ENCODE measurements around the gene ARRDC4.

ARRDC4 gene, protein sequence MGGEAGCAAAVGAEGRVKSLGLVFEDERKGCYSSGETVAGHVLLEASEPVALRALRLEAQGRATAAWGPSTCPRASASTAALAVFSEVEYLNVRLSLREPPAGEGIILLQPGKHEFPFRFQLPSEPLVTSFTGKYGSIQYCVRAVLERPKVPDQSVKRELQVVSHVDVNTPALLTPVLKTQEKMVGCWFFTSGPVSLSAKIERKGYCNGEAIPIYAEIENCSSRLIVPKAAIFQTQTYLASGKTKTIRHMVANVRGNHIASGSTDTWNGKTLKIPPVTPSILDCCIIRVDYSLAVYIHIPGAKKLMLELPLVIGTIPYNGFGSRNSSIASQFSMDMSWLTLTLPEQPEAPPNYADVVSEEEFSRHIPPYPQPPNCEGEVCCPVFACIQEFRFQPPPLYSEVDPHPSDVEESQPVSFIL

DNA sequence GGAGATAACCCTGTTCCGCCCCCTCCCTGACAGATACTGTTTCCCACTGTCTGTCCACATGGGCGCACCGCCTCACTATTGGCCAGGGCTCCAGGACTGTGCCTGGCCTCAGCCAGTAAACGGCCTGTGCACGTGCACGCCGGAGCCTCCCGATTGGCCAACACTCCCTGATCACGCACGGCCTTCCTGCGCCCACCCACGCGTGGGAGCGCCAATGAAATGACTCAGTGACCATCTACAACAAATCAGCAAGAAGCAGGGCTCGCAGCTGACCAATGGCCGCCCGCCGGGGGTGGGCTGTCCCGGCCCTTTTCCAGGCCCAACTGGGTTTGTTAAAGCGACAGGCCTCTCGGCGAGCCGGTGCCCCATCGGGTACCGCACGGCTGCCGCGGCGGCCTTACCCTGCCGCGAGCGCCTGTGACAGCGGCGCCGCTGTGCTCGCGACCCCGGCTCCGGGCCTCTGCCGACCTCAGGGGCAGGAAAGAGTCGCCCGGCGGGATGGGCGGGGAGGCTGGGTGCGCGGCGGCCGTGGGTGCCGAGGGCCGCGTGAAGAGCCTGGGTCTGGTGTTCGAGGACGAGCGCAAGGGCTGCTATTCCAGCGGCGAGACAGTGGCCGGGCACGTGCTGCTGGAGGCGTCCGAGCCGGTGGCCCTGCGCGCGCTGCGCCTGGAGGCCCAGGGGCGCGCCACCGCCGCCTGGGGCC is at the start of gene ARRDC4:
ARRDC4 (plus strand) TSS at position 340 of the 703 bp plus-strand sequence; CDS start at position 499, 159 bp downstream.
- DNase-seq (ENCODE audit: low spot score), result peak; percentile 94

DNA sequence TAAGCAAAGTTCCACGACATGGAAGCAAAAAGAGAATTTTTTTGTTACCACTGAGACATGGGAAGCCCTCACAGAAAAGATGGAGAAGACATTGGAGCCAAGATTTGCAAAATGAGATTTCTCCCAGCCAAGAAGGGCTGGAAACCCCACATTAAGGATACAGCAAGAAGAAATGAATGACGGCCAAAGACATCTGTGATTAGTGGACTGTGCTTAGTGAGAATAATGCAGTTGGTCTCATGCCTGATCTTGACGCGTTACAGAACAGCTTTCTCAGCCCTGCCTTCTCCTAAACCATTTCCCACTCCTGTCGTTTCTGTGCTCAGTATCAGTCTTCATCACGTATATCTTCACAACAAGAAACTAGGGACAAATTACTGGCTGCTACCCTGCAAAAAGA is 45.8 kb upstream of the ARRDC4 start:
- no peak for DNase-seq (ENCODE audit: low spot score)

DNA sequence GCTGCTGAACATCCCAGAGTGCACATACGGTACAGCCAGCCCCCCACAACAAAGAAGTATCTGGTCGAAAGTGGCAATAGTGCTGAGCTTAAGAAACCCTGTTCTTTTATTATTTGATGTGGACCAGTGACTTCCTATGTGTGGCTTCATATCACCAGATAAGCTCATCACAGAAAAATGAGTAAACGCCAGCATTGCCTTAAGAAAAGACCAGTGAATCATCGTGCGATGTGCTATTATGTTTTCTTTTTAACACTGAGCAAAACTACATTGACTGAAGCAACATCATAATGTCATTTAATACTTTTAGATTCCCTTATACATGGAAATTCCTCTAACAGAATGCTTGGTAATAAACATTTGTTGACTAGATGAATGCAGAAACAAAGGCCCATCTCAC is 45.2 kb upstream of the ARRDC4 start:
- DNase-seq (ENCODE audit: low spot score), result no peak

DNA sequence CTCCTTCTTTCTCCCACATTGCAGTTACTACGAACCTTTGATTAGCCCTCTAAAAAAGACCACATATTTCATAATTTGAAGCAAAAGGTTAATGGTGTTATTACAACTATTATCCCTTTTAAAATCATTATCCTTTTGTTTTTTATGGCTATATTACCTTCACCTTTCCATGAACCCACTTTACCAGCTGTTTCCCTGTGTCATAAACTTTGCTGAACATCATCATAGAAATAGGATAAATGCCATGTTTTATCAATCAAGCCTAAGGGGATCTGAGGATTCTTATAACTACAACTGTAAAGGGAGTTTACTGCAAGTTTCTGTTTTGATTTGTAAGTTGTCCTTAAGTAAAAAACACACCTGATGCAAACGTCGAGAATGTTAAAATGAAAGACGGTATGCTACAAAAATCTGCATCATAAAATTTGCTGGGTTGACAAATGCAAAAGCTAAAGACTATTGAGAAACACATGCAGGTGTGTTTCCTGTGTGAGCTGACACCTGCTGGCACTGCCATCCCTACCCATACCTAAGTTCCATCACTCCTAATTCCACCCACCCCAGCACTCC is 39.1 kb upstream of the ARRDC4 start:
- DNase-seq (ENCODE audit: low spot score), result no peak

DNA sequence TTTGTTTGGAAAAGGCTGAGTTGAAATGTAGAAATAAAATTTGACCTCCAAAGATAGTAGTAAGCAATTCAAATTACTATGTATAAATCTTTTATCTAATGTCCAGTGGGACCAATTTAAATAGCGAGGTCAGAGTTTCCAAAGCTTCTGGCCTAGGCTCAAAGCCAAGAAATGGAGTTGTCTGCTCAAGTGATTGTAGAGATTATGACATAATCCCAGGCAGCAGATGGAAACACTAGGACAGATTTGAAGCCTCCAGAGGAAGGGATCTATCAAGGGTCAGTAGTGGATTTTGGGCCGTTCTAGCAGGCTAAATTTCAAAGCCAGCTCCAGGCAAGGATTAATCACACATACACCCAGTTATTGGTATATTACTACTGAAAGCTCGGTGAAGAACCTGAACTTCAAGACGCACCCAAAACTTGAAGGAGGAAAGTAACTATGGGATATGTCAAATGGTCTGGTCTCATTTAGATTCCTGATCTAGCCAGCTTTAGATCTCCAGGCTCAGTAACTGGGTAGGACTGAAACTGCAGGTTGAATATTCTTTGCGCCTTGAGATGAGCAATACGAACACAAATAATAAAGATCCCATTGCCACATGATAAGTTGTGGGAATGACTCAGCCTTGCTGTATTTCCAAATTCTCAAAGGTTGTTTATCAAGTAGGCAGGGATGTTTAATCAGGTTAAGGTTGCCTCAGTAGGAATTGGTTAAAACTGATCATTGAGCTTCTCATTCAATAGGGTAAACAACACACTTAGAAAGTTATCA is 30.9 kb upstream of the ARRDC4 start:
- DNase-seq (ENCODE audit: low spot score), result no peak

DNA sequence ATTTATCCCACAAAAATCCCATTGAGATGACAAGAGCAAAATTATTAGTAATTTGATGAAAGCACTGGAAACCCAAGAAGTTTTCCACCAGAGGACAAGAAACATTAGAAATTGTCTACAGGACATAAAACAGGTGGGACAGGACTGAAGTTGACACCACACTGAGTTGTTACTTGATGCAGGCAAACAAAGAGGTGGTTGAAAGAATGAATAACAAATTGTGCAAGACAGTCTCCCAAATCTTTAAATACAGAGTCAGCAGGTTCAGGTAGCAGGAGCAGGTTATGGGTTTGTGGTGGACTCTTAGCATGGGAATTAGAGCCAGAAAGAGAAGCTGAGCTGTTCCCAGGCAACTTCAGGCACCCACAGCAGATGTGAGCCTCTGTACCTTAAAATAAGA is 30.3 kb upstream of the ARRDC4 start:
- no peak for DNase-seq (ENCODE audit: low spot score)

DNA sequence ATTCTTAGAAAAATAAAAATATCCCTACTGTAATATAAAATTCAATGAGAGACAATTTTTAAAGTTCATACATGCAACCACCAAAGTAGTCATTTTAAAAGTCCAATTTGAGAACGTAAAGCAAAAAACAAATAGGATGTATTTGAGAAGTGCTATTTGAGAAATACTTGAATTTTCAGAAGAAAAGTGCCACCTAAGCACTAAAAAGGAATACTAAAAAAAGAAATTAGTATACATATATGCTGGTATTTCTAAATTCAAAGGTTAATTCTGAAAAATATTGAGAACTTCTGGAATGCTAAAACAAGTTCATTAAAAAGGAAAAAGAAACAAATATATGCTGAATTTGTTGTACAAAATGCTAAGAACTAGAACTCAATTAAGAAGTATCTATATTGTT is 29.2 kb upstream of the ARRDC4 start:
- DNase-seq (ENCODE audit: low spot score), result no peak

DNA sequence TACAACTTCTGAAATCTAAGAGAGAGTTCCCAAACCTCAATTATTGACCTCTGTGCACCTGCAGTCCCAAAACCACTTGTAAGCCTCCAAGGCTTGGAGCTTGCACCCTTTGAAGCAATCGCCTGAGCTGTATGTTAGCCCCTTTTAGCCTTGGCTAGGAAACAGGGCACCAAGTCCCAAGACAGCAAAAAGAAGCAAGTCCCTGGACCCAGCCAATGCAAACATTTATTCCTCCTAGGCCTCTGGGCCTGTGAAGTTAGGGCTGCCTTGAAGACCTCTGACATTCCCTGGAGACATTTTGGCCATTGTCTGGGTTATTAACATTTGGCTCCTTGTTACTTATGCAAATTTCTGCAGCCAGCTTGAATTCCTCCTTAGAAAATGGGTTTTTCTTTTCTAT is 26.9 kb upstream of the ARRDC4 start:
- DNase-seq (ENCODE audit: low spot score), result no peak

DNA sequence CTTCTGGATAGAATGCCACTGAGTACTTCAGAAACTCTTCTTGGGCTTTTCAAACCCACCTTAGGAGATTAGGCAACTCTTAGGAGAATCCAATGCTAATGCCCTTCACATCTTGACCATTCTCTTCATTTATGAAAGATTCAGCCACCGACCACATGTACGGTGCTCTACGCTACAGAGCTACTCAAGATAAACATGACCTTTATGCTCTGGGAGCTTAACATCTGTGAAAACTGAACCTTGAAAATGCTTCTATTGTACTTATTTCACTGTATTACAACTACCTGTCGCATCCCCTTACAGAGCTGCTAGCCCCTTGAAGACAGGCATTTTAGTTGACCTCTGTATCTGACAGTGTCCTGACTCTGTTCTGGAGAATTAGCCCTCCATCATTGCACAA is 19.5 kb upstream of the ARRDC4 start:
- DNase-seq (ENCODE audit: low spot score), result no peak

DNA sequence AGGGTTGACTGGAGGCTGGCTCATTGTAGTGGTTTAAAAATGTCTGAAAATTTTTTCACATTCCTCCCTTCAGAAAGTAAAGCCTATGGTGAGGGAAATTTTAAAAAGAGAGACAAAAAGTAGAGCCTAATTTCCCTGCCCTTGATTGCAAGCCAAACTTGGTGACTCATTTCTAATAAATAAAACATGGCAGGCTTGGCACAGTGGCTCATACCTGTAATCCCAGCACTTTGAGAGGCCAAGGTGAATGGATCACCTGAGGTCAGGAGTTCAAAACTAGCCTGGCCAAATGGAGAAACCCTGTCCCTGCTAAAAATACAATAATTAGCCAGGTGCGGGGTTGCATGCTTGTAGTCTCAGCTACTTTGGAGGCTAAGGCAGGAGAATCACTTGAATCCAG is 18.9 kb upstream of the ARRDC4 start:
- no peak for DNase-seq (ENCODE audit: low spot score)

DNA sequence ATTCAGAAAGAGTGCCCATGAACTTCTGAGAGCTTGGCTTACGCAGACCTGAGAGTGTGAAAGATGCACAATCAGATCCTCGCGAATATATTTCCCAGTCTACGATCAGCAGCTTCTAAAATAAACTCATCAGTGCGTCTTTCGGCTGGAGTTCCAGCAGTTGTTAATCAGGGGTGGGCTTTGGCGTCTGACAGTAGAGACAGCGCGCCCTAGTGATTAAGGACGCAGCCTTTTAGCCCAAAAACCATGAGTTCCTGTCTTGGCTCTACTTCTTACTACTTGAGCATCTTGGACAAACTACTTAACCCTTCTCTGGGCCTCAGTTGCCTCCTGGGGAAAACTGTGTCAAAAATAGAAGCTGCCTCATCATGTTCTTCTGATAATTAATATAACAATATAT is 15.8 kb upstream of the ARRDC4 start:
- no peak for DNase-seq (ENCODE audit: low spot score)

DNA sequence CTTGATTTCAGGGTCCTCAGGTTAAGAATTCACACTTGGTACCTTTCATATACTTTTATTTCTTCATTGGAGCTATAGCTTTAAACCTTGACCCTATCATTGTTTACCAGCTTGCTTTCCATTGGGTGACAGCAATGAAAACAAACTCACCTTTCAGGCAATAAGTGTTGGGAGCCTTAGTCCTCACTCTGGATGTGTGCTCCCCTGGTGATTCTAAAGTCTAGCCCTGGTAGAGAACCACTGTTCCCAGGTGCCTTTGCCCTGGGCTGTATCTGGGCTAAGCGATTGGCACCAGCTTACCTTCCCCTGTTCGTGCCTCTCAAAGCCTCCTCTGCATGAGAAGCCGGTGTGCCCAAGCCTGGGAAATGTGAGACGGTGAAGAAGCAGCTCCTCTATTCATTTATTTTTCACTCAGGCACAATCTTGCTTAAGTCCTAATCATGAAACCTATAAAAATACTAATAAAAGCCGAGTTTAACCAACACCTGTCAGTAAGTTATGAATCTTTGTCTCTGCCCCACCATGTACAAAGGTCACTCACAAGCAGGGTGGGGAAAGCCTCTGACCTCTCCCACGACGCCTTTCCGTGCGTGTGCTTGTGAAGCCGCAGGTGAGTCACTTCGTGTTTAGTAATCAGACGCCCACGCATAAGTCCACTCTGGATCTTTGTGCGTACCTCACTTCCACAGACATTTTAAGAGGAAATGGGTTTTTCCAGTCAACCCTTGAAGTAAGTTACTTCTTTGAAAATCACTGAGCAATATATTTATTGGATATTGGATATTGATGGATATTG is 12.8 kb upstream of the ARRDC4 start:
- no peak for DNase-seq (ENCODE audit: low spot score)

DNA sequence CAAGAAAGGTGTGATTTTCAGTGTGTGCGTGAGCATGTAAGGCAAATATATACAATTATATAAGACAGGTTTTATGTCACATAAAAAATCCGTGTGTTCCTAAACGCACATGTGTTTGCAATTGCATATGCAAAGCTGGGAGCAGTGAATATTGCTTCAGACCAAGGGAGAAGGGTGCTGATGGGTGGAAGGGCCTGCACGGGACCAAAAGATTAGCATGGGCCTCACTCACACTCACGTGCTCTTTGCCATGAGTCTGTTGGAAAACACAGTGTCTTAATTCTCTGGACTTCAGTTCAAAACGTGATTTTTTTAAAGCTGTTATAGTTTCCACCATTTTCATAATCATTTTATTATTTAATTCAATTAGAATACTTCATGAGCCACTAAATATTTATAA is 7.2 kb upstream of the ARRDC4 start:
- no peak for DNase-seq (ENCODE audit: low spot score)

DNA sequence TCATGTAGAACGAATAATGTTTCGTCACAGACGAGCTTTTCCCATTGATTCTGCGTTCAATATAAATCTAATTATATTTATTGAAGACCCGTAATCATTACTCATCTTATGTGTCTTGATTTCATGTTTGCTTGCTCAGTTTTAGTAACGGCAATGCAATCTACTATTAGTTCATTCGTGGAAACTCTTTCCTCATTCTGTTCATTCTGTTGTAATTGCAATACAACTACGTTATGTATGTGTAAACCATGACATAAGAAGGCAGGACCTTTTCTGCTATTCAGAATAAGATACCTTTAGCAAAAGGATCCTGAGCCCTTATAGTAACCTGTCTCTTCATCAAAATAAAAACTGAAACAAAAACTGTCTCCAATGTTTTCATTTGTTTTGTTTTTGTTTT is 6.8 kb upstream of the ARRDC4 start:
- no peak for DNase-seq (ENCODE audit: low spot score)

DNA sequence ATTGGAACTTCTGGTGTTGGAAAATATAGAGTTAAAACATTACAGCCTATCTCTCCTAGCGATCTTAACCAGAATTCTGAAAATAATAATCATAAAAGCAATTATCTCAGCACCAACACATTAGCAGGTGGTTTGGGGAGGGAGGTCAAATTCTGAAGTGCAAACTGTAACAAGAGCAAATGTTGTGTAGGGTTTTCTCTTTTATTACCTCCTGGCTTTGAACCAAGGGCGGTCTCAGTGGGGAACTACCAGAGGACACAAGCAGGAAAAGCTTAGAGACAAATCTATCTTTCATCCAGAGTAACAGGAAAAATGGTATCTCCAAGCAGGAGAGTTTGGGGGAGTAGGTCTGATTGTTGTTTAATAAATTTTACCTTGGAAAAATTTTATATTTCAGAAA is 5.5 kb upstream of the ARRDC4 start:
- DNase-seq (ENCODE audit: low spot score), result no peak

DNA sequence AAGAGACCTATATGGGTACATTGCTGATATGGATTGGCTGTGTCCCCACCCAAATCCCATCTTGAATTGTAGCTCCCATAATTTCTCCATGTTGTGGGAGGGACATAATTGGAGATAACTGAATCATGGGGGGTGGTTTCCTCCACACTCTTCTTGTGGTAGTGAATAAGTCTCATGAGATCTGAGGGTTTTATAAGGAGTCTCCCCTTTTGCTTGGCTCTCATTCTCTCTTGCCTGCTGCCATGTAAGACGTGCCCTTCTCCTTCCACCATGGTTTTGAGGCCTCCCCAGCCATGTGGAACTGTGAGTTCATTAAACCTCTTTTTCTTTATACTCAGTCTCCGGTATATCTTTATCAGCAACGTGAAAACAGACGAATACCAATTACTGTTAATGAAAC is 5.0 kb upstream of the ARRDC4 start:
- no peak for DNase-seq (ENCODE audit: low spot score)

DNA sequence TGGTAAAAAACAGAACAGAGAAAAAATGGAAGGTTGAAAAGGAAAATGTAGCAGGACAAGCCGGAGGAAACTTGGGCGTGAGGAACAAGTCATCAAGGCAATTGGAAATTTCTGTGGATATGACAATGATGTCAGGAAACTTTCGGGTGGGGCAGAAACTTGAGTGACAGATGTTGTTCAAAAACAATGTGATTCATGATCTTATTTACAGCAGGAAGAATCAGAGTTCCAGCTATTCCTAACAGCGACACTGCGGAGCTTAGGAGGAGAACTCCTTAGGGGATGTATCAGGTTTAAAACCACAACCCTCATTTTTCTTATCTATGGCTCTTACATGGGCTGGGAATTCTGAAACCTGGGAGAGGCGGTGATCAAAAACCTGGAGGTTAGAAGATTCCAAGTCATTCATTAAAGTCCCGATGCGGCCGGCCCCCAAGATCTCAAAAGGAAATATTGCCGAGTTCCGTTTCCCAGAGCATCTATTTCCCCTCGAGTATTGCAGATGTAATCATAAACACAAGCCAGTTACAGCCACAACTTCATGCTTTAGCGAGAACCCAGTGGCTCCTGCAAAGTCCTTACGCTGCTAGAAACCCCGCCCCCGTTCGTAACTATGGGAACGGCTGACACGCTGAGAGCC is 659 bp upstream of the ARRDC4 start:
- no peak for DNase-seq (ENCODE audit: low spot score)

DNA sequence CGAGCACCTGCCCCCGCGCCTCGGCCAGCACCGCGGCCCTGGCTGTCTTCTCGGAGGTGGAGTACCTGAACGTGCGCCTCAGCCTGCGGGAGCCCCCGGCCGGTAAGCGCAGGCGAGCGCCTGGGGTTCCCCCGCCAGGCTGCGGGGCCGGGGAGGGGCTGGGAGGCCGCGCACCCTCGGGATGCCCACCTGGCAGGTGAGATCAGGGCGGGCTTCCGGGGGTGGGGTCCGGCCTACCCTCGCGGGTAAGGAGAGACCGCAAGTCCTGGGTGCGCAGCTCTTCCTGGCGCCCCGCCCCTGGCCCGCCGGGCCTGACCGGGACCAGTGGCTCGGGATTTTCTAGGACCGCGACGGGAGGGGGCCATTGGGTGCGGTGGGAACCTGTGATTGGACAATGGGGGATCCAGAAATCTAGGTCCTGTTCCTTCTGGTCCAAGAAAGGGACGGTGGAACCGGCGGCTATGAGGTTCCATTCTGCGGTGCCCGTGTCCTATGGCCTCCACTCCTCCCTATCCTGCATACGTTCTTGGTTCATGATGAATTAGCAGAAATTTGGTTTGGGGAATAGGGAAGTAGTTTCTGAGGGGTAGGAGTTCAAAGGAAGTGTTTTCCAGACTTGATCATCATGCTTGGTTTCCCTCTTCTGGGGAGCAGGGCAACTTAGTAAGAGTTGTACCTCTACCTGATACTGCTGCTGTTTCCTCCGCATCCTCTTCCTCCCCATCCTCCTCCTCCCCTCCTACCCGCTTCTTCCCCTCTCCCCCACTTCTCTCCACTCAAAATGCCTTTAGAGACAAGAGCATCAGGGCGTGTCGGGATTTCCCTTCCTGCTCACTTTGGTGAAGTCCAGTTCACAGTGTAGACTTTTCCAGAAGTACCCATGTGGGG is 808 bp downstream of the ARRDC4 start:
- peak; percentile 4 for DNase-seq (ENCODE audit: low spot score)

DNA sequence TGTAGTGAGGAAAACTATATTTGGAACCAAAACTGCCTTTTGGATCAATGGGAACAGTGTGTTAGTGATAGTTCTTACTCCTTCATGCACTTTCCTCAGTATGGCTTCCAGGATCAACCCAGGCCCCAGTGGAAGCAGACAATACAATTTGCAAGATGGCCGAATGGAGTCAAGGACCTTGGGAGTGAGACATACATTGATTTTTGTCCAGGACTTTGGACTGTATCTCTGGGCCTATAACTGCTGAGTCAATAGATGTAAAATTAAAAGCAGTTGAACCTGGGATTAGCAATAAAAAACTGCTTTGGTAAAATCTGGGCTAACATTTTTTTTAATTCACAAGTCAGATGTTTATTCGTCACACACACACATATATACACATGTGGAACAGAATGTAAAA is 1.8 kb downstream of the ARRDC4 start:
- DNase-seq (ENCODE audit: low spot score), result no peak

DNA sequence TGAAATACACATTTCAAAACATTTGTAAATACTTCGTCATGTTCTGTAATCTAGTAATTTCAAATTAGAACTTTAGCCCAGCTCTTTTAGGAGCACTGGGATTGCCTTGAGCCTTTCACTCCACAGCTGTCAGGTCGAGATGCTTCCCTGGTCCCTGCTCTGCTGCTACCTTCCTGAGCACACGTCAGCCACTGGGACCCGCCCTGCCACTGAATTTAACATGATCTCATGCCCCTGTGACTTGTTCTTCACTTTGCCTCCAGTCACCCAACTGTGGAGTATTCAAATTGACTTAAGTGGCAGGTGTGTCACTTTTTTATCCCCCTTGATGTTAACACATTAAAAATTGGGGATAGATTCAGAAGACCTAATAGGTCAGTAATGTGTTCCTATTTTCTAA is 3.3 kb downstream of the ARRDC4 start:
- no peak for DNase-seq (ENCODE audit: low spot score)
